Parathyroid adenoma (tissue), 2 donors: ENCODE data around the gene DOCK10.
"Not testable (repeated sequence)": the region's sequence is repeated elsewhere in the genome, so short reads cannot be mapped to it uniquely, and the experiment has no call there.

Experiments used
- H2AFZ ChIP-seq: fragments of 300-600 bp; sonication (generic); one replicate; pipeline ENCODE4 v1.7.0; 2017; ENCODE audit warnings: antibody characterized with exemption, mild to moderate bottlenecking
- H3K27ac ChIP-seq: fragments of 300-600 bp; sonication (generic); one replicate; pipeline ENCODE4 v1.7.0; 2017
- H3K27me3 ChIP-seq: fragments of 300-600 bp; sonication (generic); one replicate; pipeline ENCODE4 v1.7.0; 2017; ENCODE audit warnings: low read length; ENCODE audit not compliant: control insufficient read depth, insufficient read depth
- H3K36me3 ChIP-seq: fragments of 300-600 bp; sonication (generic); one replicate; pipeline ENCODE4 v1.7.0; 2017; ENCODE audit warnings: low read length; ENCODE audit not compliant: control insufficient read depth, insufficient read depth
- H3K4me1 ChIP-seq: fragments of 300-600 bp; sonication (generic); one replicate; pipeline ENCODE4 v1.7.0; 2017; ENCODE audit warnings: control low read depth
- H3K4me2 ChIP-seq: fragments of 300-600 bp; sonication (generic); one replicate; pipeline ENCODE4 v1.7.0; 2017; ENCODE audit warnings: low read length
- H3K4me3 ChIP-seq: fragments of 300-600 bp; sonication (generic); one replicate; pipeline ENCODE4 v1.7.0; 2017; ENCODE audit warnings: low read depth, low read length
- H3K79me2 ChIP-seq: fragments of 300-600 bp; sonication (generic); one replicate; pipeline ENCODE4 v1.7.0; 2017; ENCODE audit warnings: control low read depth
- H3K9ac ChIP-seq: fragments of 300-600 bp; sonication (generic); one replicate; pipeline ENCODE4 v1.7.0; 2017; ENCODE audit warnings: mild to moderate bottlenecking
- H3K9me3 ChIP-seq: fragments of 300-600 bp; sonication (generic); one replicate; pipeline ENCODE4 v1.7.0; 2017; ENCODE audit warnings: low read length; ENCODE audit not compliant: control insufficient read depth
- TF ChIP-seq, protein P1 (sequence below): fragments of 300-600 bp; sonication (generic); IDR thresholded peaks from one replicate; pipeline ENCODE4 v1.7.0; 2017; ENCODE audit warnings: antibody characterized with exemption, mild to moderate bottlenecking
- donor health status: primary hyperparathyroidism.

DOCK10 gene

DNA sequence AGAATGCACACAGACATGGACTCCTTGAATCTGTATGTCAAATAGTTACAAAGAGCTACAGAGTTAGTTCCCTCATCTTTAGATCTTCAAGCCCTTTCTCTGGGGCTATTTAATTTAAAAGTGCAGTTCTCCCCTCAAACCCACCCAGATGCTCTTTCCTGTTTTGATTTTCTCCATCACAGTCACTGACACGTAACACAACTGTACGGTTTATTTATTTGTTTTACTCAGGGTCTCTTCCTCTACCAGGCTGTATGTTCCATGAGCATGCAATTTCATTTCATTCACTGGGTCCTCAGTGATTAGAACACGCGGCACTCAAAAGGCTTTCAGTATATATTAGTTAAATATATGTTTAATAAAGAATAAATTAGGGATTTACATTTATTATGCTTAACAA lies 94.7 kb downstream of the DOCK10 start:
- TF ChIP-seq, protein P1, sequence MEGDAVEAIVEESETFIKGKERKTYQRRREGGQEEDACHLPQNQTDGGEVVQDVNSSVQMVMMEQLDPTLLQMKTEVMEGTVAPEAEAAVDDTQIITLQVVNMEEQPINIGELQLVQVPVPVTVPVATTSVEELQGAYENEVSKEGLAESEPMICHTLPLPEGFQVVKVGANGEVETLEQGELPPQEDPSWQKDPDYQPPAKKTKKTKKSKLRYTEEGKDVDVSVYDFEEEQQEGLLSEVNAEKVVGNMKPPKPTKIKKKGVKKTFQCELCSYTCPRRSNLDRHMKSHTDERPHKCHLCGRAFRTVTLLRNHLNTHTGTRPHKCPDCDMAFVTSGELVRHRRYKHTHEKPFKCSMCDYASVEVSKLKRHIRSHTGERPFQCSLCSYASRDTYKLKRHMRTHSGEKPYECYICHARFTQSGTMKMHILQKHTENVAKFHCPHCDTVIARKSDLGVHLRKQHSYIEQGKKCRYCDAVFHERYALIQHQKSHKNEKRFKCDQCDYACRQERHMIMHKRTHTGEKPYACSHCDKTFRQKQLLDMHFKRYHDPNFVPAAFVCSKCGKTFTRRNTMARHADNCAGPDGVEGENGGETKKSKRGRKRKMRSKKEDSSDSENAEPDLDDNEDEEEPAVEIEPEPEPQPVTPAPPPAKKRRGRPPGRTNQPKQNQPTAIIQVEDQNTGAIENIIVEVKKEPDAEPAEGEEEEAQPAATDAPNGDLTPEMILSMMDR, result no peak
- Histone ChIP-seq H3K36me3 (no peaks in the 10 kb centered on the region), H2AFZ (no peak overlapping the region), H3K4me2 (no peak overlapping the region), H3K4me1 (no peaks in the 10 kb centered on the region), H3K9ac (no peak overlapping the region), H3K27ac (no peak overlapping the region), H3K79me2 (no peaks in the 10 kb centered on the region), H3K9me3 (no peaks in the 10 kb centered on the region), H3K27me3 (no peaks in the 10 kb centered on the region), H3K4me3 (no peak overlapping the region)

- Histone ChIP-seq H3K79me2 (no peaks in the 10 kb centered on the region), H3K9ac (no peak overlapping the region), H3K4me3 (no peak overlapping the region), H3K9me3 (no peaks in the 10 kb centered on the region), H2AFZ (no peak overlapping the region), H3K36me3 (no peaks in the 10 kb centered on the region), H3K4me1 (no peaks in the 10 kb centered on the region), H3K27me3 (no peaks in the 10 kb centered on the region), H3K4me2 (no peak overlapping the region), H3K27ac (no peak overlapping the region)
- TF ChIP-seq, protein P1, result no peak
Measured at GRCh38 chr2:224946895-224947294, 95.4 kb downstream of the DOCK10 start.

GRCh38 chr2:224944707-224945547 lies 97.3 kb downstream of the DOCK10 start:
- Histone ChIP-seq H3K4me3 (no peak overlapping the region), H3K27ac (no peak overlapping the region), H3K36me3 (no peaks in the 10 kb centered on the region), H3K4me2 (no peak overlapping the region), H2AFZ (no peak overlapping the region), H3K27me3 (no peaks in the 10 kb centered on the region), H3K4me1 (no peaks in the 10 kb centered on the region), H3K9me3 (no peaks in the 10 kb centered on the region), H3K79me2 (no peaks in the 10 kb centered on the region), H3K9ac (no peak overlapping the region)
- TF ChIP-seq, protein P1, result no peak

GRCh38 chr2:224943601-224944041 lies 98.6 kb downstream of the DOCK10 start:
- H3K27me3 ChIP-seq, H3K9ac ChIP-seq, H3K4me2 ChIP-seq, H3K4me1 ChIP-seq, H3K79me2 ChIP-seq, H3K27ac ChIP-seq, H2AFZ ChIP-seq, H3K4me3 ChIP-seq, H3K9me3 ChIP-seq, H3K36me3 ChIP-seq: not testable (repeated sequence)

DNA sequence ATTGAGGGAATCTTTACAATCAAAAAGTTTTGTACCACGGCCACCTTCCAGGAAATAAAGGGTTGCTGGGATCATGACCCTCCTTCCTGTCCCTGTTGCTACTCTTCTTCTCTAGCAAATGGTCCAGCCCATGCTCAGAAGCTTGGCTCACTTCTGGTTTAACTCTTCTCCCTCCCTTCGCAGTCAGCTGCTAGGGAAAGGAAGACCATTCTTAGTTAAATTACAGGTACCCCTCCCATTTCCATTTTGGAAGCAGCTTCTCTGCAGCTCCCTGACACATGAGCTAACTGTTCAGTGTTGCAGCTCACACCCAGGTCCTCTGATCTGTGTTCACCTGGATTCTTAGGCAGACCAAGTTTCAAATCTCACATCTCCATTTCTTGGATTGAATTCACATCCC lies 100.3 kb downstream of the DOCK10 start:
- Histone ChIP-seq H3K4me3 (no peak overlapping the region), H3K27ac (no peak overlapping the region), H3K36me3 (no peaks in the 10 kb centered on the region), H3K9ac (no peak overlapping the region), H3K4me1 (no peaks in the 10 kb centered on the region), H3K9me3 (no peaks in the 10 kb centered on the region), H3K4me2 (no peak overlapping the region), H3K79me2 (no peaks in the 10 kb centered on the region), H3K27me3 (no peaks in the 10 kb centered on the region), H2AFZ (no peak overlapping the region)
- TF ChIP-seq, protein P1, result no peak
